Measurements from ENCODE around the gene CHRNE.

Gene CHRNE

DNA sequence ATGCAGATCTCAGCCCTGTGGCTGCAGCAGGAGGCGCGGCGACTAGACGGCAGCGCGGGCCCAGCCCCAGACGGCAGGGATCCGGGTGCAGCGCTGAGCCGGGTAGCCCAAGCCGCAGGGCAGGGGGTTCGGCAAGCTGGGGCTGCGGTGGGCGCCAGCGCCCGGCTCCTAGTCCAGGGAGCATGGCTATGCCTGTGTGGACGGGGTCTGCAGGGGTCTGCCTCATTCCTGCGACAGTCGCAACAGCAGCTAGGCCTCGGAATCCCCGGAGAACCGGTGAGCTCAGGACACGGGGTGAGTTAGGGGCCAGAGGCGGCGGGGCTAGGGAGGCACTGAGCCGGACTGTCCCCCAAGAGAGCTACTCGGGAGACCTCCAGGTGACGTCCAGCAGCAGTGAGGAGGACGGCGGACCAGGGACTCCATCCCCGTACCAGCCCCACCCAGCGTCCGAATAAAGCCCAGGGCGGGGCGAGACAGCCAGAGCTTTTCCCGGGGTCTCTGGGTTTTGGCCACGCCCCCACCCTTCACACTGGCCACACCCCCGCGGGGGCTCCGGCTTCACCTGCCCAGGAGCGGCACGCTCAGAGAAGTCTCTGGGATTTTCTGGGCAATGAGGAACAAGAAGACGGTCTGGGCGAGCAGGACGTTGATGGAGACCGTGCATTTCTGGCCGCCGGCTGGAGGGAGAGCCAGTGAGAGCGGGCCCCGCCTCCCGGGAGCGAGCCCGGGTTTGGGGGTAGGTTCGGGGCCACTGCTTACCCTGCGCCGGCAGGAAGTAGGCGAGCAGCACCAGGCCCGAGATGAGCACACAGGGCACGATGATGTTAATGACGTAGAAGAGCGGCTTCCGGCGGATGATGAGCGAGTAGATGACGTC is 2.4 kb downstream of the CHRNE start:
- ChIA-PET CTCF (interaction anchor here (0.9 to 1.9 kb wide), 5 partner anchors 10 to 191 kb away, joined by 3 to 12 read pairs (median 3); partner anchors contain the start of gene MED11), POLR2A (interaction anchor here (0.5 kb wide), 1 partner anchor 187 kb away, joined by 6 read pairs; no protein-coding TSS in a partner anchor)
- Histone ChIP-seq H3K27ac (ENCODE audit: insufficient read depth in 1 of 2, low read depth in 1 of 2, low read length in 2 of 2, poor library complexity in 1 of 2, severe bottlenecking in 2 of 2) (no peak overlapping the region), H3K4me3 (ENCODE audit: control insufficient read depth in 1 of 7, extremely low read depth in 1 of 7, insufficient read depth in 4 of 7, low read depth in 2 of 7, low read length in 6 of 7) (peak overlapping the region in 6 of 7 experiments; percentile 11 to 77 (median 47)), H3K4me1 (ENCODE audit: control extremely low read depth in 1 of 4, control insufficient read depth in 4 of 4, insufficient read depth in 4 of 4, low read length in 3 of 4) (peaks cover 0 to 55% (median 43%) of the 10 kb centered on the region in 4 experiments), H3K36me3 (ENCODE audit: control insufficient read depth in 4 of 4, insufficient read depth in 4 of 4, low read length in 3 of 4) (peaks cover 4 to 19% (median 11%) of the 10 kb centered on the region in 4 experiments), H3K27me3 (replicated peaks in 2 of 5; ENCODE audit: control insufficient read depth in 4 of 5, insufficient read depth in 5 of 5, low read length in 4 of 5) (peaks cover 0 to 42% (median 24%) of the 10 kb centered on the region in 5 experiments), H3K9me3 (ENCODE audit: control extremely low read depth in 1 of 5, control insufficient read depth in 4 of 5, insufficient read depth in 2 of 5, low read depth in 1 of 5, low read length in 4 of 5) (no peaks in the 10 kb centered on the region)
- peak; percentile 82 to 94 (median 91) for DNase-seq
- WGBS (ENCODE audit: insufficient coverage): 5% methylated on average over 59 of the region's 65 CpGs

DNA sequence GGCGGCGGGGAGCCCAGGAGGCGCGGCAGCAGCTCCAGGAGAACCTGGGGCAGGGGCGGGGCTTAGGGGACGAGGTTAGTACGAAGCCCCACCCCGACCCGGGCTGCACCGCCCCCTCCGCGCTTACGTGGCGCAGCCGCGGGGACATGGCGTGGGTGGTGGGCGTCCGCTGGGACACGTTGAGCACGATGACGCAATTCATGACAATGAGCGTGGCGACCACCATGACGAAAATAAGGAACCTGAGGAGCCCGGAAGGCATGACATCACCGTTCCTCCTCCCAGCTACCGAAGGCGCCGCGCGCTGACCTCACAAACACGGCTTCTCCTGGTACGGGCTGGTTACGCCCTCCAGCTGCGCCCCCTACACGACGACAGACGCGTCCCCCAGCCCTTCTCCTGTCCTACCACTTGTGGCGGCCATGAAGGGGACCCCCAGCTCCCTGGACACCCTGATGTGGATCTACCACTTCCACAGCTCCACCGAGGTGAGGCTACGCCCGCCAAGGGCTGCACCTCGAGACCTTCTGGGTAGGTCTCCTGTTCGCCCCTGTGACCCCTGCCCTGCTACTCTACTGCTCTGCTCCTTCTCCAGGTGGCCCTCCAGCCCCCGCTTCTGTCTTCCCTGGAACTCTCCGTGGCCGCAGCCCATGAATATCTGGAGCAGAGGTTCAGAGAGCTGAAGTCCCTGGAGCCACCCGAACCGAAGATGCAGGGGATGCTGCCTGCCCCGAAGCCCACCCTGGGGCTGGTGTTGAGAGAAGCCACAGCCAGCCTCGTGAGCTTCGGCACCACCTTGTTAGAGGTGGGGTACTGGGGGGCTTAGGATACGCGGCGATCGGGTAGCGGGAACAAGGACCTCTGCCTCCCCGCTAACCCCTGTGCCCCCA is 3.3 kb downstream of the CHRNE start, which contains the start of gene C17orf107:
Gene C17orf107 (plus strand): TSS at position 196 of the 890 bp plus-strand sequence. CDS start 227 bp downstream, at position 423.
- Histone ChIP-seq H3K36me3 (ENCODE audit: control insufficient read depth in 4 of 4, insufficient read depth in 4 of 4, low read length in 3 of 4) (peaks cover 8 to 27% (median 17%) of the 10 kb centered on the region in 4 experiments), H3K27ac (ENCODE audit: insufficient read depth in 1 of 2, low read depth in 1 of 2, low read length in 2 of 2, poor library complexity in 1 of 2, severe bottlenecking in 2 of 2) (no peak within 1 kb of the TSS), H3K9me3 (ENCODE audit: control extremely low read depth in 1 of 5, control insufficient read depth in 4 of 5, insufficient read depth in 2 of 5, low read depth in 1 of 5, low read length in 4 of 5) (no peaks in the 10 kb centered on the region), H3K4me1 (ENCODE audit: control extremely low read depth in 1 of 4, control insufficient read depth in 4 of 4, insufficient read depth in 4 of 4, low read length in 3 of 4) (peaks cover 0 to 55% (median 43%) of the 10 kb centered on the region in 4 experiments), H3K4me3 (ENCODE audit: control insufficient read depth in 1 of 7, extremely low read depth in 1 of 7, insufficient read depth in 4 of 7, low read depth in 2 of 7, low read length in 6 of 7) (peak within 1 kb of the TSS; percentile 11 to 77 (median 56)), H3K27me3 (replicated peaks in 2 of 5; ENCODE audit: control insufficient read depth in 4 of 5, insufficient read depth in 5 of 5, low read length in 4 of 5) (peaks cover 0 to 42% (median 24%) of the 10 kb centered on the region in 5 experiments)
- ChIA-PET POLR2A (interaction anchor here (0.5 to 1.3 kb wide), 6 partner anchors 9 to 432 kb away, joined by 3 to 6 read pairs (median 4); partner anchors contain the start of gene SLC25A11), CTCF (interaction anchor here (0.9 to 1.9 kb wide), 7 partner anchors 9 to 168 kb away, joined by 3 to 12 read pairs (median 3); partner anchors contain the start of gene MED11)
- WGBS (ENCODE audit: insufficient coverage): 7% methylated on average over 51 of the region's 60 CpGs
- peak; percentile 98 to 99 (median 99) for DNase-seq

DNA sequence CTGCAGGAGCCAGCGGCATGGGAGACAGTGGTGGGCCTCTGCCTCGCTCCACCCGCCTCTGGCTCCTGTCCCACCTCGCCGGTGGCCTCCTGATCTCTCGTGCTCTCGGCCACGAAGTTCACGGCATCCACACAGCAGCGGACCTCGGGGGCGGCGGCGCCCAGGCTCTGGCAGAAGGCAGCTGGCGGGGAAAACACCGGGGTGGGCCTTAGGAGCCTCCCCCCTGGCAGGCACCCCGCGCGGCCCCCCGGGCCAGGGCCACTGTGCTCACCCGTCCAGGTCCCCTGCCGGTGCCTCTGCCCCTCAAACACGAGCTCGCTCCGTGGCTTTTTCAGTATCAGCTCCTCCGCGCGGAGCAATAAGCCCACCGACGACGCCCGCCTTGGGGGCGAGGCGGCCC is 4.0 kb downstream of the CHRNE start:
- ChIA-PET CTCF (interaction anchor here (0.9 to 1.9 kb wide), 6 partner anchors 9 to 163 kb away, joined by 3 to 12 read pairs (median 4); no protein-coding TSS in a partner anchor), POLR2A (interaction anchor here (0.5 to 1.3 kb wide), 5 partner anchors 9 to 433 kb away, joined by 3 to 4 read pairs (median 4); partner anchors contain the start of gene SLC25A11)
- 22% methylated on average over 32 of the region's 34 CpGs for WGBS (ENCODE audit: insufficient coverage)
- Histone ChIP-seq H3K27me3 (replicated peaks in 2 of 5; ENCODE audit: control insufficient read depth in 4 of 5, insufficient read depth in 5 of 5, low read length in 4 of 5) (peaks cover 0 to 42% (median 21%) of the 10 kb centered on the region in 5 experiments), H3K9me3 (ENCODE audit: control extremely low read depth in 1 of 5, control insufficient read depth in 4 of 5, insufficient read depth in 2 of 5, low read depth in 1 of 5, low read length in 4 of 5) (no peaks in the 10 kb centered on the region), H3K36me3 (ENCODE audit: control insufficient read depth in 4 of 4, insufficient read depth in 4 of 4, low read length in 3 of 4) (peaks cover 10 to 34% (median 22%) of the 10 kb centered on the region in 4 experiments), H3K4me1 (ENCODE audit: control extremely low read depth in 1 of 4, control insufficient read depth in 4 of 4, insufficient read depth in 4 of 4, low read length in 3 of 4) (peaks cover 0 to 55% (median 43%) of the 10 kb centered on the region in 4 experiments), H3K4me3 (ENCODE audit: control insufficient read depth in 1 of 7, extremely low read depth in 1 of 7, insufficient read depth in 4 of 7, low read depth in 2 of 7, low read length in 6 of 7) (peak overlapping the region; percentile 2 to 77 (median 56)), H3K27ac (ENCODE audit: insufficient read depth in 1 of 2, low read depth in 1 of 2, low read length in 2 of 2, poor library complexity in 1 of 2, severe bottlenecking in 2 of 2) (no peak overlapping the region)
- peak in 1 of 3 donors; percentile 23 for DNase-seq

DNA sequence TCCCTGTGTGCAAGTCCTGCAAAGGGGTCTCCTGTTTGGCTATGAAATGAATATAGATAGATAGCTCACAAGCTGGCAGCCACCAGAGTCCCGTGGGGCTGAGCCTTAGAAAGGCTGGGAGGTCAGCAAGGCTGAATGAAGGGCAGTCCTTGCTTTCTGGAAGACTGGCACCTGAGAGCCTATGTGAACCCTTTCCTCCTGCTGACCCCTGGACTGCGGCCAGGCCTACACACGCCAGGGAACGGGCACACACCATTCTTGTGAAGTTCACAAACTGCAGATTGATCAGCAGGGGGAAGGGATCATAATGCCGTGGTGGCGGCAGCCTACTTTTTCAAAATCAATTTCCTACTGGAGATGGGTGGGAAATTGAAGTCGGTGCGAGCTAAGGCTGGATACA is 4.5 kb downstream of the CHRNE start:
- POLR2A ChIA-PET: no interaction called here
- H3K4me3 ChIP-seq (ENCODE audit: control insufficient read depth in 1 of 7, extremely low read depth in 1 of 7, insufficient read depth in 4 of 7, low read depth in 2 of 7, low read length in 6 of 7): peak overlapping the region in 2 of 7 experiments; percentile 65 to 77

DNA sequence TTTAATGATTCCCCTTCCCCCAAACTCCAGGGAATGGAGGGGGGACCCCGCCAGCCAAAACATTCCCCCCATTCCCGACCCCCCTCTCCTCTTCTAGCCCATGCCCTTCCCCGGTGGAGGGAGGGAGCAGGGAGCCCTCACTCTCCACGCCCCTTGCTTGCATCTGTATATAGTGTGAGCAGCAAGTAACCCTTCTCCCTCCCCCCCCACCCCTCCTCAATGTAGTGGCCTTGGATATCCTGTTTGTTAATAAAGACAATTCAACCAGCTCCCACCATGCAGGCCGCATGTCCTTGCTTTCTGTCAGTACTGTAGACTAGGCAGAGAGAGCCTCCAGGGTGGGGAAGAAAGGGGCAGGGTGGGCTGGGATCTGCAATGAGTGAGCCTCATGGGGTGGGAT is 5.1 kb downstream of the CHRNE start:
- no CpG with 5 or more reads among the region's 5 CpGs for WGBS (ENCODE audit: insufficient coverage)
- ChIA-PET POLR2A (no interaction called here), CTCF (interaction anchor here (1.2 to 1.7 kb wide), 2 partner anchors 8 to 22 kb away, joined by 4 to 5 read pairs; no protein-coding TSS in a partner anchor)
- H3K4me1 ChIP-seq (ENCODE audit: control extremely low read depth in 1 of 4, control insufficient read depth in 4 of 4, insufficient read depth in 4 of 4, low read length in 3 of 4): peaks cover 0 to 46% (median 35%) of the 10 kb centered on the region in 4 experiments
- DNase-seq: no peak
- peaks cover 0 to 42% (median 21%) of the 10 kb centered on the region in 5 experiments for H3K27me3 ChIP-seq (replicated peaks in 2 of 5; ENCODE audit: control insufficient read depth in 4 of 5, insufficient read depth in 5 of 5, low read length in 4 of 5)
- no peak overlapping the region for H3K27ac ChIP-seq (ENCODE audit: insufficient read depth in 1 of 2, low read depth in 1 of 2, low read length in 2 of 2, poor library complexity in 1 of 2, severe bottlenecking in 2 of 2)
- peaks cover 10 to 45% (median 26%) of the 10 kb centered on the region in 4 experiments for H3K36me3 ChIP-seq (ENCODE audit: control insufficient read depth in 4 of 4, insufficient read depth in 4 of 4, low read length in 3 of 4)
- no peak overlapping the region for H3K4me3 ChIP-seq (ENCODE audit: control insufficient read depth in 1 of 7, extremely low read depth in 1 of 7, insufficient read depth in 4 of 7, low read depth in 2 of 7, low read length in 6 of 7)
- H3K9me3 ChIP-seq (ENCODE audit: control extremely low read depth in 1 of 5, control insufficient read depth in 4 of 5, insufficient read depth in 2 of 5, low read depth in 1 of 5, low read length in 4 of 5): no peaks in the 10 kb centered on the region

More for the DNA sequence above, 4.5 kb downstream of the CHRNE start:
- no peak for DNase-seq
- Histone ChIP-seq H3K4me1 (ENCODE audit: control extremely low read depth in 1 of 4, control insufficient read depth in 4 of 4, insufficient read depth in 4 of 4, low read length in 3 of 4) (peaks cover 0 to 51% (median 41%) of the 10 kb centered on the region in 4 experiments), H3K9me3 (ENCODE audit: control extremely low read depth in 1 of 5, control insufficient read depth in 4 of 5, insufficient read depth in 2 of 5, low read depth in 1 of 5, low read length in 4 of 5) (no peaks in the 10 kb centered on the region), H3K27ac (ENCODE audit: insufficient read depth in 1 of 2, low read depth in 1 of 2, low read length in 2 of 2, poor library complexity in 1 of 2, severe bottlenecking in 2 of 2) (no peak overlapping the region), H3K27me3 (replicated peaks in 2 of 5; ENCODE audit: control insufficient read depth in 4 of 5, insufficient read depth in 5 of 5, low read length in 4 of 5) (peaks cover 0 to 42% (median 21%) of the 10 kb centered on the region in 5 experiments), H3K36me3 (ENCODE audit: control insufficient read depth in 4 of 4, insufficient read depth in 4 of 4, low read length in 3 of 4) (peaks cover 10 to 40% (median 25%) of the 10 kb centered on the region in 4 experiments)
- CTCF ChIA-PET: interaction anchor here (1.5 to 1.7 kb wide), 2 partner anchors 9 to 18 kb away, joined by 4 to 5 read pairs; no protein-coding TSS in a partner anchor
- WGBS (ENCODE audit: insufficient coverage): 93% methylated on average over 4 of the region's 8 CpGs

DNA sequence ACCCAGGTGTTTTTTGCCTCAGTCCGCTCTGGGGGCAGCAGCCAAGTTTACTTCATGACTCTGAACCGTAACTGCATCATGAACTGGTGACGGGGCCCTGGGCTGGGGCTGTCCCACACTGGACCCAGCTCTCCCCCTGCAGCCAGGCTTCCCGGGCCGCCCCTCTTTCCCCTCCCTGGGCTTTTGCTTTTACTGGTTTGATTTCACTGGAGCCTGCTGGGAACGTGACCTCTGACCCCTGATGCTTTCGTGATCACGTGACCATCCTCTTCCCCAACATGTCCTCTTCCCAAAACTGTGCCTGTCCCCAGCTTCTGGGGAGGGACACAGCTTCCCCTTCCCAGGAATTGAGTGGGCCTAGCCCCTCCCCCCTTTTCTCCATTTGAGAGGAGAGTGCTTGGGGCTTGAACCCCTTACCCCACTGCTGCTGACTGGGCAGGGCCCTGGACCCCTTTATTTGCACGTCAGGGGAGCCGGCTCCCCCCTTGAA is 5.7 kb downstream of the CHRNE start:
- no peak overlapping the region for H3K4me3 ChIP-seq (ENCODE audit: control insufficient read depth in 1 of 7, extremely low read depth in 1 of 7, insufficient read depth in 4 of 7, low read depth in 2 of 7, low read length in 6 of 7)
- H3K9me3 ChIP-seq (ENCODE audit: control extremely low read depth in 1 of 5, control insufficient read depth in 4 of 5, insufficient read depth in 2 of 5, low read depth in 1 of 5, low read length in 4 of 5): no peaks in the 10 kb centered on the region
- peaks cover 0 to 40% (median 29%) of the 10 kb centered on the region in 4 experiments for H3K4me1 ChIP-seq (ENCODE audit: control extremely low read depth in 1 of 4, control insufficient read depth in 4 of 4, insufficient read depth in 4 of 4, low read length in 3 of 4)
- no peak overlapping the region for H3K27ac ChIP-seq (ENCODE audit: insufficient read depth in 1 of 2, low read depth in 1 of 2, low read length in 2 of 2, poor library complexity in 1 of 2, severe bottlenecking in 2 of 2)
- ChIA-PET POLR2A (no interaction called here), CTCF (interaction anchor here (1.2 to 2.0 kb wide), 4 partner anchors 8 to 187 kb away, joined by 4 to 6 read pairs (median 4); partner anchors contain the start of gene ARRB2)
- peaks cover 12 to 47% (median 30%) of the 10 kb centered on the region in 4 experiments for H3K36me3 ChIP-seq (ENCODE audit: control insufficient read depth in 4 of 4, insufficient read depth in 4 of 4, low read length in 3 of 4)
- H3K27me3 ChIP-seq (replicated peaks in 2 of 5; ENCODE audit: control insufficient read depth in 4 of 5, insufficient read depth in 5 of 5, low read length in 4 of 5): peaks cover 0 to 42% (median 18%) of the 10 kb centered on the region in 5 experiments
- no peak for DNase-seq
- 94% methylated on average over 9 of the region's 10 CpGs for WGBS (ENCODE audit: insufficient coverage)

All from common myeloid progenitor, CD34-positive (primary cell).